GM12865 (cell line): ENCODE measurements around the gene VPS26A.
A peak's percentile ranks its signal among the peaks of the same experiment; 100 is the strongest.

Source experiments
- DNase-seq: peaks from one replicate; pipeline ENCODE4 v3.0.0; 2010; ENCODE audit warnings: low read depth
- H3K4me3 ChIP-seq: 2 replicates; pipeline ENCODE4 v1.5.1; 2011; ENCODE audit warnings: mild to moderate bottlenecking, low read depth, low read length, control low read depth
- CTCF ChIP-seq: IDR thresholded peaks from 2 replicates; pipeline ENCODE4 v1.5.1; 2011; ENCODE audit warnings: low read length, control low read depth, low read depth, inconsistent platforms; ENCODE audit not compliant: insufficient read depth; ENCODE audit errors: missing control alignments

Gene VPS26A

GRCh38 chr10:69213591-69214311 is 89.8 kb downstream of the VPS26A start:
- H3K4me3 ChIP-seq: no peak overlapping the region
- no peak for DNase-seq
- TF ChIP-seq CTCF: no peak

- no peak for DNase-seq
- no peak overlapping the region for H3K4me3 ChIP-seq
- TF ChIP-seq CTCF: no peak
These were observed 90.7 kb downstream of the VPS26A start for GRCh38 chr10:69214666-69215131.

GRCh38 chr10:69215405-69216171 is 91.6 kb downstream of the VPS26A start:
- no peak for TF ChIP-seq CTCF
- DNase-seq: peak; percentile 22
- H3K4me3 ChIP-seq: no peak overlapping the region

- TF ChIP-seq CTCF: no peak
- no peak overlapping the region for H3K4me3 ChIP-seq
- DNase-seq: no peak
These were observed 92.7 kb downstream of the VPS26A start for GRCh38 chr10:69216577-69217118.

GRCh38 chr10:69217119-69217754 is 93.3 kb downstream of the VPS26A start:
- DNase-seq: no peak
- no peak overlapping the region for H3K4me3 ChIP-seq
- TF ChIP-seq CTCF: no peak

GRCh38 chr10:69218831-69219230 is 94.9 kb downstream of the VPS26A start:
- DNase-seq: no peak
- H3K4me3 ChIP-seq: no peak overlapping the region
- no peak for TF ChIP-seq CTCF
